HG03196 (cell line): ENCODE results near the gene SDF2.
A peak's percentile ranks its signal among the peaks of the same experiment; 100 is the strongest.

Experiments used
- ATAC-seq: cut with Tn5 transposase; IDR thresholded peaks from one replicate; pipeline ENCODE4 v1.9.1; 2021; ENCODE audit not compliant: unreplicated experiment

The SDF2 gene, protein sequence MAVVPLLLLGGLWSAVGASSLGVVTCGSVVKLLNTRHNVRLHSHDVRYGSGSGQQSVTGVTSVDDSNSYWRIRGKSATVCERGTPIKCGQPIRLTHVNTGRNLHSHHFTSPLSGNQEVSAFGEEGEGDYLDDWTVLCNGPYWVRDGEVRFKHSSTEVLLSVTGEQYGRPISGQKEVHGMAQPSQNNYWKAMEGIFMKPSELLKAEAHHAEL

GRCh38 chr17:28661635-28662526 is at the start of gene SDF2, which contains the start of gene SUPT6H:
TSS of gene SDF2 (minus strand) at chr17:28661906. CDS start at chr17:28661876, 30 bp downstream.
TSS of gene SUPT6H (plus strand) at chr17:28662205. CDS start at chr17:28673402, 11,197 bp downstream.
- ATAC-seq, result peak; percentile 86

DNA sequence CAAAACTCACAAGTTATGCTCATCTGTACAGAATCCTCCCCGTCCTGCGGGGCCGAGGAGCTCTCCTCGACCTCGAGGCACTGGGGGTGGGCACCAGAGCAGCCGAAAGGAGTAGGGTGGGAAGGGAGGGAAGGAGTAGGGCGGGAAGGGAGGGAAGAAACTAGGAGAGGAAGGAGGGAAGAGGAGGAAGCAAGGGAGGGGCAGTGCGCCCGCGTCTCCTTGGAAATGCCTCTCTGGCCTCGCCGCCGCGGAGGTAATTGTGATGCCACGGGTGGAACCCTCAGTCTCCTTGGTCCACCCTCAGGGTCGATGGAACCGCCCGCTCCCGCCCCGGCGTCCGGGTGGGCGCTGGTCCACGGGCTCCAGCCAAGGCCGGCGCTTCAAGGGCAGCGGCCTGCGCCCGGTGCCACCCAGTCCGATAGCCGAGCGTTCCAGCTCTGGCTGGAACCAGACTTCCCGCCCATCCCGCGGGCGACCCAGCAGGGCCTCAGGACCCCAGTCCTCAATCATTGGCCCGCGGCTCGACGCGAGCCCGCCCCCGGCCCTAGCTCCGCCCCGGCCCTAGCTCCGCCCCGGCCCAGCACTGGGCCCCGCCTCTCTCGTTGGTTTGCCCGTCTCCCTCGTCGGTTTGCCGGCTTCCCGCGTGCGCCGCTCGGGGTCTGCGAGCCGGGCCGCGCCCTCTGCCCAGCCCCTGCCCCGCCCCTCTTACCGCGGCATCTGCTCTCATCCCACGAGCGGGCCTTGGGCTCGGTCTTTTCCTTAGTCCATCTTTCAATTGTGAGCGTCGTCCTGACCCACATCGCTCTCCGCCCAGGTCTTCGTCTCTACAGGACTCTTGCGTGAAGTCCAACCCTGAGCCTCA is 49.4 kb upstream of the SDF2 start:
- ATAC-seq, result peak; percentile 65

DNA sequence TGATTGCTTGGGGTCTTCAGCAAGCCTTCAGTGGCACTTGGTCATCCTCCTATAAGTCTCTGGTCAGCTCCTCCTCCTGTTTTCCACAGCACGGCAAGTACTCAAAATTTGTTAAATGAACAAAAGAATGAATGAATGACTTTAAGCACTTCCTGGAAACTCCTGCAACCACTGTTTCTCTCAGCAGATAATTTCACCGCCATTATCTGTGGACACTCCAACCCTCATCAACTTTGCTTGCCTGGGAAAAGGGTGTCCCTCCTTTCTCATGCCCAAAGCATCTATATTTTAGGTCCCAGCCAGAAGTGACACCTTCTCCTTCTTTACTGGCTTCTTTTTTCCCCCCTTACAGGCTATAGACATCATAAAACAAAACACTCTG is 45.6 kb upstream of the SDF2 start:
- ATAC-seq, result no peak

- ATAC-seq, result no peak
Measured at GRCh38 chr17:28706471-28707338, 45.0 kb upstream of the SDF2 start.

DNA sequence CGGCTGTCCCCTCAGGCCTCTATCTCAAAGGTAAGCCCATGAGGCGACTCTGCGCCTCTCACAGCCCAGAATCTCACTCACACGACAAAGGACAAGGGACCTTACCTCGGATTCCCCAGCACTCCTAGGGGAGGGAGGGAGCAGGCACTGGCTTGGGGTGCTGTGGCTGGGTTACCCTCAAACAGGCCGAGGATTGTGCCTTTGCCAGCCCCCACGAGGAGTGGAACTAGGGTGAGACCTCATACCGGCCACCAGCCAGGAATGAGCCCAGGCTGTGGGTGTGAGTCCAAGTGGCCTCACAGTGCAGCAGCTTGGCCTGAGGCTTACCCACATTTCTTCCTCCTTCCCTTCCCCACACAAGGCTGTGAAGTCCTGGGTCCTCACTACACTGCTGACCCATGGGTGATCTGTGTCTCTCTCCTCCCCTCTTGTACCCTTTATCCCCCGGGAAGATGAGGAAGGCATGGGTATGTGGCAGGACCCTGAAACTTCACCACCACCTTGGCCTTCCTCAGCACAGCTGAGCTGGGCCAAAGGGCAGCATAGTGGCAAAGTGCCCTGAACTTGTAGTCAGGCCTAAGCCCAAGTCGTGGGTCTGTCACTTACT is 44.1 kb upstream of the SDF2 start:
- ATAC-seq, result no peak

DNA sequence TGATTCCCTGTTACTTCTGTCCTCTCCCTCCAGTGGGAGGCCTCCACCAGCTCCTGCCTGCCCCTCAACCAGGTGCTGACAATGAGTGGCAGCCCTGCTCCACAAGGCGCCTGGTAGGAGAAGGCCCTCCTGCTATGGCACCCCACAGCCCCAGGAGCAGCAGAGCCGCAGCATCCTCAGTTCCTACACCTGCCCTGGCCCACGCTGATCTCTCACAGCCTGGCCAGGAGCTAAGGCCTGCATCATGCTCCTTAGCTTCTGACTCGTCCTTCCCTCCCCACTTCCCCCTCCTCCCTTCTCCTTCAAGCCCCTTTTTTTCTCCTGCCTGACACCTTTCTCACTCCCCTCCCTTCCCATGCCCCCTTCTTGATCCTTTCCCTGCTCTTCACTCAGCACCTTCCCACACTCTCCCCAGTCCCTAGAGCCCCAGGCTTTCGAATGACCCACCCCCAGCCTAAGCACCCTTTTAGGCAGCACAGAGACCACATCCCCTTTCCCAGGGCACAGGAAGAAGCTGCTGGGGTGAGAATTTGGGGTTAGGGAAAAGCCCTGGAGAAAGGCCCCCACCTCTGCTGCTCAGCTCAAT is 43.5 kb upstream of the SDF2 start:
- ATAC-seq, result no peak

- no peak for ATAC-seq
Measured at GRCh38 chr17:28704219-28704858, 42.6 kb upstream of the SDF2 start.

DNA sequence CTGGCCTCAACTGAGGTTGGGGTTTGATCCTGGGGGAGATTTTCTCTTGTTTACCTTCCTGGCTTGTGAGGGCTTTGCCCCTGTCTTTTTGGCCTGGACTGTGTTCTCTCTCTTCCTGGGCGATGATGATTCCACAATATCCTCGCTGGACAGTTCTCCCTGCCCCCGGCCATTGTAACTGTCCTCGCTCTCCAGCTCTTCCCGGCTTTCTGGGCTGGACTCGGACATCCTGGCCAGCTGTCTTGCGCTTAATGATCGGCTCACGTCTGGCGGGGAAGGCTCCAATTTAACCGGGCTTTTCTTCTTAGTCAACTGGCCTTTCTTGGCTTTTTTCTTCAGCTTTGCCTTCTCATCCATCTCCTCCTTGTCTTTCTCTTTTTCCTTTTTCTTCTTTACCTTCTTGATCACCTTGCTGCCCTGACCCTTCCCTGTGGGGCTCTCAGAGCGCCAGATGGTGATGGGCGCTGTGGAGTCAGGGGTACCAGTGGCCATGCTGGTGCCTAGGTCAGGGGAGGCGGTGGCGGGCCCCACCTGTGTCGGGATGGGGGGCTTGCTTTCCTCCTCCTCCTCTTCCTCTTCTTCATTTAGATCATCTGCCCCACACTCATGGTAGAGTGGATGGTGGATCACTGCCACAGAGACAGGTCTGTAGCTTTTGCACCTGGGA is 42.0 kb upstream of the SDF2 start:
- no peak for ATAC-seq

GRCh38 chr17:28702752-28703150 is 41.0 kb upstream of the SDF2 start:
- no peak for ATAC-seq

DNA sequence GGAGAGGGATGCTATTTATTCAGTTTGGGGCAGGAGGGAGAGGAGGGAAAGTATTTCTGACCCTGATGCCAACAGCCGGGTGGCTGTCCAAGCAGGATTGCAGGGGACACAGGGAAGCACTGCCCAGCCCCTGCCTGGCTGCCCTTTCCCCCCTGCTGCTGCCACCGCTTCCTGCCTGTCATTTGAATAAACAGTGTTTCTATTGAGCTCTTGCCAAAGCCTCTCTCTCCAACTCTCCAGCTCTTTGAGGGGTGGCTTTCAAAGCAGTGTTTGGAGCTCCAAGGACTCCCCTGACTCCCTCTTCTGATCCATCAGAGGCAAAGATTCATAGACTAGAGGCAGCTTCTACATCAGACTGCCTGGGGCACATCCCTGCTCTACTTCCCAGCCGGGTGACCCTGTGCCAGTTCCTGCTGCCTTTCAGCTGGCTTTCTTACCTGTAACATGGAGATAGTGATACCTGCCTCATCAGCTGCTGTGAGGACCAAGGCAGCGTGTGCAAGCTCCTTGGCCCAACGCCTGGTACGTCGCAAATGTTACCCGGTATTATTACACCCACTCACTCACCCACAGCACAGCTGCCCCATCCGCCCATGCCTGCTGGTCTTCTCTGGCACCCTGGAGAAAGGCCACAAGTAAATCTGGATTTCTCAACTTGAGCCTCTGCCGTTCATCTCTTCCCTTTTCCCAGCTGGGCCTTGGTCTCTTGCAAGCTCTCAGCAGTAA is 40.5 kb upstream of the SDF2 start:
- ATAC-seq, result no peak

GRCh38 chr17:28700830-28701492 is 39.3 kb upstream of the SDF2 start:
- no peak for ATAC-seq

GRCh38 chr17:28700278-28700677 is 38.6 kb upstream of the SDF2 start:
- no peak for ATAC-seq

GRCh38 chr17:28698253-28698941 is 36.7 kb upstream of the SDF2 start:
- ATAC-seq, result no peak

- no peak for ATAC-seq
Measured at GRCh38 chr17:28693869-28694268, 32.2 kb upstream of the SDF2 start.

DNA sequence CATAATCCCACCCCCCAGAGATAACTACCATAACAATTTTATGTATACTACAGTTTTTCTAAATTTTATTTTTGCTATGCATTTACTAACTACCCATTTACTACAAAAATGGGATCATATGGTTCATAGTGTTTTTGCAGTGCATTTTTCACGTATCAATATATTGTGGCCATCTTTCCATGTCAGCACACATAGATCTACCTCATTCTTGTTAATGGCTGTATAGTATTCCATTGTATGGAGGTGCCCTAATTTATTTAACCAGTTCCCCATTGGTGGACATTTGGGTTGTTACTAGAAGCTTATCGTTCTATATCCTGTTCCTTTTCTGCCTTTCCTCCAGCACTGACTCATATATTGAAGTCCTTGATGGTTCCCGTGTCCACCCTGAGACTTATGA is 27.3 kb upstream of the SDF2 start:
- ATAC-seq, result no peak

GRCh38 chr17:28688481-28688880 is 26.8 kb upstream of the SDF2 start:
- ATAC-seq, result no peak

DNA sequence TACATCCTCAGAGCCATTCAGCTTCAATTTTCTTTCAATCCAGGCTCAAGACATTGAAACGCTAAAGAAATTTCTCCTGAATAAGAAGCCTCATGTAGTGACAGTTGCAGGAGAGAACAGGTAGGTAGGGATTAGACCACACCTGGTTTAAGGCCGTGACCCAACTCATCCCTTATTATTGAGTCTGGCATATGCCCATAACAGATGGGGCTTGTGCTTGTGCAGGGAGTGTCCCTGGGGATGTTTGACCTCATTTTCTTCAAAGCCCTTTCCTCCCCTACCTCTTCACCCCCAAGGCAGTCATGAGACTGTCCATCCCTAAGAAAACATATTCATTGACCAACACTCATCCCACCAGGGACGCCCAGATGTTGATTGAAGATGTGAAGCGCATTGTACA is 24.6 kb upstream of the SDF2 start:
- no peak for ATAC-seq
